NCI-H345 (cell line): ENCODE data around the gene IL24.

Source experiments
- DNase-seq: peaks from one replicate; lab custom pipeline; 2025; lab: John Stamatoyannopoulos, UW

IL24 gene

GRCh38 chr1:206953126-206953525, 55.9 kb downstream of the IL24 start:
- no peak for DNase-seq

GRCh38 chr1:206953626-206954025, 56.4 kb downstream of the IL24 start:
- no peak for DNase-seq
